MCF 10A (cell line): Measurements from ENCODE around the gene CST1. TPM values are rescaled to one million over a fixed set of nuclear protein-coding genes. Genes with fewer than 3 reads are reported as not detected.
"Not testable (repeated sequence)": the region's sequence is repeated elsewhere in the genome, so short reads cannot be mapped to it uniquely, and the experiment has no call there.

Experiments
- BruUV-seq: library from RNA; stranded (reverse); fragments of 400-500 nt; replicated peaks from 2 replicates; lab custom pipeline; 2021; lab: Mats Ljungman, UMichigan
- CTCF ChIA-PET: fragments of 300-600 bp; sonication (Branson Sonifier 250); formaldehyde crosslinking; extraction: SDS; loops from one replicate; lab custom pipeline; 2021; ENCODE audit warnings: antibody characterized with exemption, inconsistent platforms; lab: Yijun Ruan, JAX
- POLR2A ChIA-PET: fragments of 300-600, 350-650 bp; sonication (Branson Sonifier 250); formaldehyde crosslinking; extraction: SDS; loops from one replicate; lab custom pipeline; 2020; ENCODE audit warnings: antibody characterized with exemption, inconsistent platforms; lab: Yijun Ruan, JAX
- DNase-seq: peaks from one replicate; pipeline ENCODE4 v3.0.0-alpha.2; 2018; ENCODE audit not compliant: unreplicated experiment
- H3K27ac Mint-ChIP-seq: one replicate; pipeline ENCODE4 v1.8.0; 2022; ENCODE audit warnings: mild to moderate bottlenecking, low read depth, mixed read lengths; ENCODE audit not compliant: unreplicated experiment
- H3K27me3 Mint-ChIP-seq: one replicate; pipeline ENCODE4 v1.8.0; 2022; ENCODE audit warnings: mixed read lengths; ENCODE audit not compliant: insufficient read depth, unreplicated experiment
- H3K36me3 Mint-ChIP-seq: one replicate; pipeline ENCODE4 v1.8.0; 2022; ENCODE audit warnings: mild to moderate bottlenecking, moderate library complexity, mixed read lengths; ENCODE audit not compliant: insufficient read depth, unreplicated experiment
- H3K4me1 Mint-ChIP-seq: one replicate; pipeline ENCODE4 v1.8.0; 2022; ENCODE audit warnings: mixed read lengths; ENCODE audit not compliant: insufficient read depth, unreplicated experiment
- H3K4me3 Mint-ChIP-seq: one replicate; pipeline ENCODE4 v1.8.0; 2022; ENCODE audit warnings: mild to moderate bottlenecking, moderate library complexity, mixed read lengths; ENCODE audit not compliant: unreplicated experiment
- H3K9me3 Mint-ChIP-seq: one replicate; pipeline ENCODE4 v1.8.0; 2022; ENCODE audit warnings: mixed read lengths; ENCODE audit not compliant: unreplicated experiment
- intact Hi-C: fragments of 100-400 bp; cut with micrococcal nuclease; formaldehyde crosslinking; loops from 2 replicates; pipeline ENCODE4 v1.14.1; 2022
- total RNA-seq: library from RNA; stranded (reverse); gene quantifications from 2 replicates; pipeline ENCODE4 v1.2.3, GENCODE V29; 2022
- TF ChIP-seq, protein P1 (sequence below): fragments of 200-600 bp; IDR thresholded peaks from one replicate; pipeline ENCODE4 v1.8.0; 2022; ENCODE audit warnings: antibody characterized with exemption, mild to moderate bottlenecking; ENCODE audit not compliant: unreplicated experiment

The CST1 gene
- total RNA-seq, 1 experiment from 2014 or later: not detected

- BruUV-seq: no TSS peak
- intact Hi-C loops: no loop called here
- CTCF ChIA-PET: no interaction called here
Observed at GRCh38 chr20:23772074-23772473, 21.3 kb upstream of the CST1 start.

DNA sequence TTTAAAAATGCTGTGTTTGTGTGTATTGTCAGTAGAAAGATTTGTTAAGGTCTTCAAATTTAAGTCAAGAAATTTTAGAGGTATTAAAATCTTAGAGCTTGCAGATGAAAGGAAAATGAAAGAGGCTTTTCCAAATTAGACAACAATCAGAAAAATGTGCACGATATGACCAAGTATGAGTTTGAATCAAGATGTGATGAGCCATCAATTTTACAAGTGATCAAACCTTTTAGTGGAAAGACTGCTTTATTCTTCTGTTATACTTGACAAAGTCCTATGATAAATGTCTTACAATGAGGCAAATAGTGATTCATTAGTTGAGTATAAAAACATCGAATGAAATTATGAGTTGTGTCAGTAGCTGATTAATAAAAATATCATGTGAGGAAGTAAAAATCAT lies 19.6 kb upstream of the CST1 start:
- BruUV-seq: no TSS peak
- POLR2A ChIA-PET: no interaction called here
- Mint-ChIP-seq H3K36me3 (no peaks in the 10 kb centered on the region), H3K4me3 (no peak overlapping the region), H3K9me3 (peaks cover 12% of the 10 kb centered on the region), H3K4me1 (no peaks in the 10 kb centered on the region), H3K27me3 (no peaks in the 10 kb centered on the region), H3K27ac (no peak overlapping the region)
- intact Hi-C loops: no loop called here
- no peak for DNase-seq
- CTCF ChIA-PET: interaction anchor here (1.3 kb wide), 1 partner anchor 12 kb away, joined by 7 read pairs; no protein-coding TSS in a partner anchor
- TF ChIP-seq, protein P1, sequence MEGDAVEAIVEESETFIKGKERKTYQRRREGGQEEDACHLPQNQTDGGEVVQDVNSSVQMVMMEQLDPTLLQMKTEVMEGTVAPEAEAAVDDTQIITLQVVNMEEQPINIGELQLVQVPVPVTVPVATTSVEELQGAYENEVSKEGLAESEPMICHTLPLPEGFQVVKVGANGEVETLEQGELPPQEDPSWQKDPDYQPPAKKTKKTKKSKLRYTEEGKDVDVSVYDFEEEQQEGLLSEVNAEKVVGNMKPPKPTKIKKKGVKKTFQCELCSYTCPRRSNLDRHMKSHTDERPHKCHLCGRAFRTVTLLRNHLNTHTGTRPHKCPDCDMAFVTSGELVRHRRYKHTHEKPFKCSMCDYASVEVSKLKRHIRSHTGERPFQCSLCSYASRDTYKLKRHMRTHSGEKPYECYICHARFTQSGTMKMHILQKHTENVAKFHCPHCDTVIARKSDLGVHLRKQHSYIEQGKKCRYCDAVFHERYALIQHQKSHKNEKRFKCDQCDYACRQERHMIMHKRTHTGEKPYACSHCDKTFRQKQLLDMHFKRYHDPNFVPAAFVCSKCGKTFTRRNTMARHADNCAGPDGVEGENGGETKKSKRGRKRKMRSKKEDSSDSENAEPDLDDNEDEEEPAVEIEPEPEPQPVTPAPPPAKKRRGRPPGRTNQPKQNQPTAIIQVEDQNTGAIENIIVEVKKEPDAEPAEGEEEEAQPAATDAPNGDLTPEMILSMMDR: no peak

More at GRCh38 chr20:23772074-23772473, 21.3 kb upstream of the CST1 start:
- TF ChIP-seq, protein P1: no peak
- Mint-ChIP-seq H3K9me3 (peaks cover 8% of the 10 kb centered on the region), H3K4me3 (no peak overlapping the region), H3K36me3 (no peaks in the 10 kb centered on the region), H3K4me1 (no peaks in the 10 kb centered on the region), H3K27me3 (no peaks in the 10 kb centered on the region), H3K27ac (no peak overlapping the region)
- DNase-seq: no peak
- POLR2A ChIA-PET: no interaction called here

- H3K4me3 Mint-ChIP-seq, H3K27me3 Mint-ChIP-seq, H3K36me3 Mint-ChIP-seq, DNase-seq, H3K27ac Mint-ChIP-seq, BruUV-seq, POLR2A ChIA-PET, H3K4me1 Mint-ChIP-seq, intact Hi-C loops: not testable (repeated sequence)
- peaks cover 20% of the 10 kb centered on the region for H3K9me3 Mint-ChIP-seq
- CTCF ChIA-PET: interaction anchor here (1.4 kb wide), 1 partner anchor 100 kb away, joined by 9 read pairs; no protein-coding TSS in a partner anchor
Observed at GRCh38 chr20:23768520-23768919, 17.8 kb upstream of the CST1 start.

- H3K4me1 Mint-ChIP-seq: no peaks in the 10 kb centered on the region
- CTCF ChIA-PET: no interaction called here
- intact Hi-C loops: no loop called here
- DNase-seq: no peak
- H3K9me3 Mint-ChIP-seq: peaks cover 17% of the 10 kb centered on the region
- H3K4me3 Mint-ChIP-seq: no peak overlapping the region
- BruUV-seq: no TSS peak
- POLR2A ChIA-PET: no interaction called here
- no peaks in the 10 kb centered on the region for H3K27me3 Mint-ChIP-seq
- no peak overlapping the region for H3K27ac Mint-ChIP-seq
- H3K36me3 Mint-ChIP-seq: no peaks in the 10 kb centered on the region
- TF ChIP-seq, protein P1: no peak
Observed at GRCh38 chr20:23766531-23766930, 15.8 kb upstream of the CST1 start.

DNA sequence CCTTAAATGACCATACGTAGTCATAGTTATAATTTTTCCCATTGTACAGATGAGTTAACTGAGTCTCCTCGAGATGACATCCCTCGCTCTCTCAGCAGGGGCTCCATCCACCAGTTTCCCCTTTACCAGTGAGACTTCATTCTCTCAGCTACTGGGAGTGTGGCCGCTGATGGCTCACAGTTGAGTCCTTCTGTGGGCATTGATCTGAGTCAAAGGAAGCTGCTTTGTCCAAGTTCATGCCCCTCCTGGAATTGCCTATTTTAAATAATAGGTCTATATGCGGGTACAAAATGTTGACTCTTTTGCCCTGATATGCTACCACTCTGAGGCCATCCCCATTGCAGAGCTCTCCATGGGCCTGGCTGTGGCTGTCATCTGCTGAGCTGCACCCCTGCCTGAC lies 14.8 kb upstream of the CST1 start:
- no peaks in the 10 kb centered on the region for H3K27me3 Mint-ChIP-seq
- no peak overlapping the region for H3K27ac Mint-ChIP-seq
- peaks cover 17% of the 10 kb centered on the region for H3K9me3 Mint-ChIP-seq
- no TSS peak for BruUV-seq
- intact Hi-C loops: no loop called here
- no peak for DNase-seq
- TF ChIP-seq, protein P1: no peak
- H3K4me3 Mint-ChIP-seq: no peak overlapping the region
- H3K4me1 Mint-ChIP-seq: no peaks in the 10 kb centered on the region
- POLR2A ChIA-PET: no interaction called here
- H3K36me3 Mint-ChIP-seq: no peaks in the 10 kb centered on the region
- CTCF ChIA-PET: interaction anchor here (0.6 kb wide), 1 partner anchor 121 kb away, joined by 3 read pairs; no protein-coding TSS in a partner anchor

GRCh38 chr20:23764630-23765029 lies 13.9 kb upstream of the CST1 start:
- BruUV-seq, H3K27ac Mint-ChIP-seq, H3K27me3 Mint-ChIP-seq, H3K36me3 Mint-ChIP-seq, DNase-seq, POLR2A ChIA-PET, CTCF ChIA-PET, H3K4me1 Mint-ChIP-seq, intact Hi-C loops, H3K4me3 Mint-ChIP-seq: not testable (repeated sequence)
- H3K9me3 Mint-ChIP-seq: peaks cover 17% of the 10 kb centered on the region
